HCEC 1CT (cell line): ENCODE measurements around the gene JMJD8.
A peak's percentile ranks its signal among the peaks of the same experiment; 100 is the strongest.

Experiments
- DNase-seq: peaks from one replicate; pipeline ENCODE4 v3.0.0-alpha.2; 2017

The JMJD8 gene

DNA sequence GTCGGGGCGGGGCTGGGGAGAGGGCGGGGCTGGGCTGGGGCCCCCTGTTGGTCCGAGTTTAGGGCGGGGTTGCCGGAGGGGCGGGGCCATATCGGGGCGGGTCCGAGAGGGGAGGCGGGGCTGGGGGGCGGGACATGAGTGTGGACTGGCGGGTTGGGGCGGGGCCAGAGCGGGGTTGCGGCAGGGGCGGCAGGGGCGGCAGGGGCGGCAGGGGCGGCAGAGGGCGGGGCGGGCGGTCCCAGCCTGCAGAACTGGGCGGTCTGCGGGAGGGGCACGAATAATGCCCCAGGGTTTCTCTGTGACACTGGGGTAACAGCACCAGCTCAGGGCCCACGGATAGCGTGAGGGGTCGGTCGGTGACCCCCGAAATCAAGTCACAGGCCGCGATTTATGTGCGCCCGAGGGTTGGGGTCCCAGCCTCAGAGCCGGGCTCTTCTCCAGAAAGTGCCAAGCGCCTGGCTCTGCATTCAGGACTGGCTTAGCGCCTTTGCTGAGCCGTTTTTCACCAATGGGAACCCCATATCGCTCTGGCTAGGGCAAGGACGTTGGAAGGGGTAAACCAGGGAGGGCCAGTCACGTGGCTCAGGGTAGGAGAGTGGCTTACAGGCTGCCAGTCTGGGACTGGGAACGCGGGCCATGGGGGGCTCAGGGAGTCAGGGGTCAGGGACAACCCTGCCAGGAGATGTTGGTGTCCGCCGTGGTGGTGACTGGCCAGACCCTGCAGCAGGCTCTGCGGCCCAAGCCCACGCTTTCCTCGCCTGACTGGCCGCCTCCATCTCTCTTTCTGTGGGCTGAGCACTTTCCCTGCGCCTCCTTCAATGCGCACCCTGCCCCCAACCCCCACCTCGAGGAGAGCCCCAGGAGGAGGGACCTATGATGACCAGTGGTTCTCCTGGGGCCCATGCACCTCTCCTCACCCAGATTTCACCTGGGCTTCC, 46.8 kb downstream of the JMJD8 start:
- peak; percentile 84 for DNase-seq

DNA sequence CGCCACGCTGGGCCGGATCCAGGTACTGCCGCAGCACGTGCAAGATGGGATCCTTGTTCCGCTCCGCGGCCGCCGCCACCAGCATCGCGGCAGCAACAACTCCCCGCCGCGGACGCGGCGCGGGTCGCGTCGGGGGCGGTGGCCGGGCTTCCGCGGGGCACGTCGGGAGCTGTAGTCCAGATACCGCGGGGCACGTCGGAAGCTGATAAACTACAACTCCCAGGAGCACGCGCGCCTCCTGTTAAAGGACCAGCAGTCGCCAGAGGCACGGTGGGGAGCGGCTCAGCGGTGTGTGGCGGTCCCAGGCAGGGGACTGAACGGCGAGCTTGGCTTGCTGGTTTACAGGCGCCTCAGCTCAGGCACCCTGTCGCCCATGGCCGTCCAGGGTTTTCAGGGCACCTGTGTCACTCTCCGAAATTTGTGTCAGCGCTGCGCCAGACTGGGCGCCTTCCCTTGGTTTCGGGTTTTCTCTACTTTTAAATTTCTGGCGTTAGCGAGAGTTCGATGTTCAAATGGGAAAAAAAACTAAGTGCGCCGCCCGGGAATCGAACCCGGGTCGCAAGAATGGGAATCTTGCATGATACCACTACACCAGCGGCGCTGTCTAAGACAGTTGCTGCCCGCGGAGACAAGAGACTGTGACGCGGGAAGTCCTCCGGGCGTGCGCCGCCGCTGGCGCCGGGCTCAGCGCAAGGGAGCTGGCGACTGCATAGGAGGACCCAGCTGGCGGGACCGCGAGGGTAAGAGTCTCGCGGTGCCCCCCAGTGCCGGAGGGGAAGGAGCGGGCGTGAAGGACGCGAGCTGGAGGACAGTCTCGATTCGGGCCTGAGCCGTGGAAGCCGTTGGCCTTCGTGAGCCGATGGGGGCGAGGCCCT, 47.7 kb downstream of the JMJD8 start, which contains the start of gene METTL26:
Gene METTL26, minus strand, starts transcription at position 100 of the 875 bp plus-strand sequence. Its CDS starts 15 bp downstream, at position 85.
- peak; percentile 93 for DNase-seq

DNA sequence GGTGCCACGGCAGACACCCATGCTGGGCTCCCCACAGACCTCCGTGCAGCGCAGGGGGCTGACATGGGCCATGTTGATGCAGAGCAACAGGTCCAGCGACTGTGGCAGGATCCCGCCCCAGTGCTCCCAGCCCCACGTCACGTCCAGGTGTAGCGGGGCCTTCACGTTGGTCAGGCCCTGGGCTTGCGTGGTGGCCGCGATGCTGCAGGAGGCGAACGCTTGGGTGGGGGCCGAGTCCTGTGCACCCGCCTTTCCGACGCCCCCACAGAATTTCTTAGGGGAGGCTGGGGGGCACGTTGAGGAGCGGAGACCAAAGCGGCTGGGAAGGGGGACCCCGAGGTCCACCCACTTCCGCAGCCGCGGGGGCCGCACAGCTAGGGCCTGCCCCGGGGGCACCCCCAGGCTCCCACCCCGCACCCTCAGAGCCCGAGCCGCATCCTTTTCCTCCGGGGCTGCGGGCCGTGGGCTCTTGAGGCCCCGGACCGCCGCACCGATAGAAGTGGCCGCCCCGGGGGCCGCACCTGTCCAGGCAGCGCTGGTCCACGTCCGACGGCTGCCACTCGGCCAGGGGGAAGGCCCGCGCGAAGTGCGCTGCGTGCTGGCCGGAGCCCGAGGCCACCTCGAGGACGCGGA, 48.4 kb downstream of the JMJD8 start:
- DNase-seq, result no peak

DNA sequence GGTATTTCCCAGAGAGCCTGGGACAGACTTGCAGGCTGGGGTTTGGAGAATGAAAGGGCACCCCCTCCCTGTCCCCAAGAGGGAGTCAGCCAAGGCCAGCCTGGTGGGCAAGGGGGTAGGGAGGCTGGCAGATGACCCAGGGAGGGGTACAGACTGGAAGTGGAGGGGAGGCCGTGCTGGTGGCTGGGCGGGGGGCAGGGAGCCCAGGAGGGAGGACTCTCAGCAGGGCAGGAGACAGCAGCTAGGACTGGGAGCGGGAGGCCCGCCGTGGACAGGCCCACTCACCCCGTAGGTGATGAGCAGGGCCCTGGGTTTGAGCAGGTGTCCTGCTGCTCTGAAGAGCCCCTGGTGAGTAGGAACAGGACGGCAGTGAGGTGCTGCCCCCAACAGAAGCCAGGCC, 49.1 kb downstream of the JMJD8 start:
- no peak for DNase-seq

DNA sequence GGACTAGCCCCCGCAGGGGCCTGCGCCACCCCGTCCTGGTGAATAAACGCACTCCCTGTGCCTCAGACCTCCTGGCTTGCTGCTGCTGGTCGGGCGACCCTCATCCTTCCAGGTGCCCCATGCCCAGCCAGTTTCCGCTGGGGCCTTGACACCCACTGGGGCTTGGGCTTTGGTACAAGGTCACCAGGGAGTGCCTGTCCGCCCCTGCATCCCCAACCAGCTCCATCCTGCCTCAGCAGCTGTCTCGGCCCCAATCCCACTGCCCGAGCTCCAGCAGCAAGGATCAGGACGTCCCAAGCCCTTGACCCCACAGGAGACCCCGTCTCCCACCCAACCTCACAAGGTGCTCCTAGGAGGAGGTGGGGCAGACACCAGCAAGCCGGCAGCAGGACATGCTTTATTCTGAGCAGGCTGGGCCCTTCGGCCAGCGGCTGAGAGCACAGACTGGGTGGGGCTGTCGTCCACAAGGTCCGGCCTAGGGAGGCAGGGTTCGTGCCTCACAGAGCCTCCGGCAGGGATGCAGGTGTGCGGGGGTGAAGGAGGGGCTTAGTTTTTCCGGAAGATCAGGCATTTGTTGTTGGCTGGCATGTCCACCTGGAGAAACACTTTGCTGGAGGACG, 50.0 kb downstream of the JMJD8 start:
- no peak for DNase-seq

DNA sequence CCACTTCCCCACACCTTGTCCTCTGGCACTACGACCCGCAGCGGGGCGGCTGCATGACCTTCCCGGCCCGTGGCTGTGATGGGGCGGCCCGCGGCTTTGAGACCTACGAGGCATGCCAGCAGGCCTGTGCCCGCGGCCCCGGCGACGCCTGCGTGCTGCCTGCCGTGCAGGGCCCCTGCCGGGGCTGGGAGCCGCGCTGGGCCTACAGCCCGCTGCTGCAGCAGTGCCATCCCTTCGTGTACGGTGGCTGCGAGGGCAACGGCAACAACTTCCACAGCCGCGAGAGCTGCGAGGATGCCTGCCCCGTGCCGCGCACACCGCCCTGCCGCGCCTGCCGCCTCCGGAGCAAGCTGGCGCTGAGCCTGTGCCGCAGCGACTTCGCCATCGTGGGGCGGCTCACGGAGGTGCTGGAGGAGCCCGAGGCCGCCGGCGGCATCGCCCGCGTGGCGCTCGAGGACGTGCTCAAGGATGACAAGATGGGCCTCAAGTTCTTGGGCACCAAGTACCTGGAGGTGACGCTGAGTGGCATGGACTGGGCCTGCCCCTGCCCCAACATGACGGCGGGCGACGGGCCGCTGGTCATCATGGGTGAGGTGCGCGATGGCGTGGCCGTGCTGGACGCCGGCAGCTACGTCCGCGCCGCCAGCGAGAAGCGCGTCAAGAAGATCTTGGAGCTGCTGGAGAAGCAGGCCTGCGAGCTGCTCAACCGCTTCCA, 50.6 kb downstream of the JMJD8 start:
- DNase-seq, result no peak

DNA sequence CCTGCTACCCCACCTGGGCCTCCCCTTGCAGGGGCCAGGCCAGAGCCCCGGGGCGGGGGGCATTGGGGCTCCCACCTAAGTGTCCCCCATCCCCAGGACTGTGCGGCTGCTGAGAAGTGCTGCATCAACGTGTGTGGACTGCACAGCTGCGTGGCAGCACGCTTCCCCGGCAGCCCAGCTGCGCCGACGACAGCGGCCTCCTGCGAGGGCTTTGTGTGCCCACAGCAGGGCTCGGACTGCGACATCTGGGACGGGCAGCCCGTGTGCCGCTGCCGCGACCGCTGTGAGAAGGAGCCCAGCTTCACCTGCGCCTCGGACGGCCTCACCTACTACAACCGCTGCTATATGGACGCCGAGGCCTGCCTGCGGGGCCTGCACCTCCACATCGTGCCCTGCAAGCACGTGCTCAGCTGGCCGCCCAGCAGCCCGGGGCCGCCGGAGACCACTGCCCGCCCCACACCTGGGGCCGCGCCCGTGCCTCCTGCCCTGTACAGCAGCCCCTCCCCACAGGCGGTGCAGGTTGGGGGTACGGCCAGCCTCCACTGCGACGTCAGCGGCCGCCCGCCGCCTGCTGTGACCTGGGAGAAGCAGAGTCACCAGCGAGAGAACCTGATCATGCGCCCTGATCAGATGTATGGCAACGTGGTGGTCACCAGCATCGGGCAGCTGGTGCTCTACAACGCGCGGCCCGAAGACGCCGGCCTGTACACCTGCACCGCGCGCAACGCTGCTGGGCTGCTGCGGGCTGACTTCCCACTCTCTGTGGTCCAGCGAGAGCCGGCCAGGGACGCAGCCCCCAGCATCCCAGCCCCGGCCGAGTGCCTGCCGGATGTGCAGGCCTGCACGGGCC, 51.4 kb downstream of the JMJD8 start:
- DNase-seq, result no peak

DNA sequence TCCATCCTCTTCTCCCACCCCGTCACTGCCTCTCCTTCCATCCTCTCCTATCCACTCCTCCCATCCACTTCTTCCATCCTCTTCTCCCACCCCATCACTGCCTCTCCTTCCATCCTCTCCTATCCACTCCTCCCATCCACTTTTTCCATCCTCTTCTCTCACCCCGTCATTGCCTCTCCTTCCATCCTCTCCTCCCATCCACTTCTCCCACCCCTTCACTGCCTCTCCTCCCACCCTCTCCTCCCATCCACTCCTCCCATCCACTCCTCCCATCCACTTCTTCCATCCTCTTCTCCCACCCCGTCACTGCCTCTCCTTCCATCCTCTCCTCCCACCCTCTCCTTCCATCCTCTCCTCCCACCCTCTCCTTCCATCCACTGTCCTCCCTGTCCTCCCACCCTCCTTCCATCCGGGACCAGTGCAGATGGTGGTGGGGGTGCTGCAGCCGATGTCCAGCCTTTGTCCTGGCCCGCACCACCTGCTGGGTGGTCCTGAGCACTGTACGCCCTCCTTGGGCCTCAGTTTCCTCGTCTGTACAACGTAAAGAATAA, 52.3 kb downstream of the JMJD8 start:
- DNase-seq, result no peak
